Adrenal gland (tissue), 5 donors: ENCODE data around the gene CCDC66.

Source experiments
- CTCF ChIP-seq, 6 experiments: fragments of 450-650 bp in 4 of 6; fragments of 200-600 bp in 2 of 6; sonication (generic) in 1 of 6; IDR thresholded peaks; 1 replicate in 5 of 6; 2 replicates in 1 of 6; pipeline versions ENCODE4 v1.5.1 to v1.8.0; 2016 to 2021; ENCODE audit warnings: antibody characterized with exemption in 6 of 6, mild to moderate bottlenecking in 2 of 6, moderate library complexity in 1 of 6
- POLR2A ChIP-seq, 2 donors: fragments of 450-650 bp; IDR thresholded peaks; one replicate each; pipeline ENCODE4 v1.6.1; 2017; ENCODE audit warnings: antibody characterized with exemption in 2 of 2, mild to moderate bottlenecking in 2 of 2, moderate library complexity in 1 of 2
- donor health status: DM: no; HTN: no; CAD: no.

- TF ChIP-seq CTCF (IDR thresholded peaks at IDR 0.05) (no peak), POLR2A (IDR thresholded peaks at IDR 0.05) (no peak)
These were observed 107.8 kb downstream of the CCDC66 start for GRCh38 chr3:56664823-56665222.
